HL-60 (cell line): ENCODE data around the gene TRAF3IP3.

Source experiments
- DNase-seq, 2 experiments: peaks; one replicate each; pipeline ENCODE4 v3.0.0-alpha.2; 2010 to 2020; ENCODE audit warnings: low read depth in 1 of 2, low spot score in 1 of 2
- H3K27ac ChIP-seq: fragments of 250-450 bp; sonication (Bioruptor Pico); replicated peaks from 2 replicates; pipeline ENCODE4 v1.5.1; 2020; ENCODE audit warnings: mild to moderate bottlenecking, moderate library complexity
- H3K27me3 ChIP-seq: fragments of 250-450 bp; sonication (Bioruptor Pico); 2 replicates; pipeline ENCODE4 v1.5.1; 2021; ENCODE audit warnings: mild to moderate bottlenecking, moderate library complexity; ENCODE audit not compliant: insufficient read depth, poor library complexity, severe bottlenecking
- H3K4me3 ChIP-seq: replicated peaks from 2 replicates; pipeline ENCODE4 v1.5.1; 2011; ENCODE audit warnings: mild to moderate bottlenecking, control low read depth, low read length; ENCODE audit not compliant: insufficient read depth
- GABPA ChIP-seq: IDR thresholded peaks from 2 replicates; pipeline ENCODE4 v1.6.1; 2012; ENCODE audit warnings: low read depth
- POLR2AphosphoS5 ChIP-seq: IDR thresholded peaks from 2 replicates; pipeline ENCODE4 v1.6.1; 2012; ENCODE audit warnings: low read depth
- SPI1 ChIP-seq: IDR thresholded peaks from 2 replicates; pipeline ENCODE4 v1.6.1; 2012; ENCODE audit warnings: low read depth, mild to moderate bottlenecking, borderline replicate concordance
- TF ChIP-seq, protein P1 (sequence below): IDR thresholded peaks from 2 replicates; pipeline ENCODE4 v1.6.1; 2012; ENCODE audit warnings: low read depth; ENCODE audit not compliant: insufficient replicate concordance
- TF ChIP-seq, protein P2 (sequence below): IDR thresholded peaks from one replicate; pipeline ENCODE4 v1.5.1; 2011; ENCODE audit warnings: low read length, control low read depth, inconsistent platforms; ENCODE audit not compliant: insufficient read depth

TRAF3IP3 gene

DNA sequence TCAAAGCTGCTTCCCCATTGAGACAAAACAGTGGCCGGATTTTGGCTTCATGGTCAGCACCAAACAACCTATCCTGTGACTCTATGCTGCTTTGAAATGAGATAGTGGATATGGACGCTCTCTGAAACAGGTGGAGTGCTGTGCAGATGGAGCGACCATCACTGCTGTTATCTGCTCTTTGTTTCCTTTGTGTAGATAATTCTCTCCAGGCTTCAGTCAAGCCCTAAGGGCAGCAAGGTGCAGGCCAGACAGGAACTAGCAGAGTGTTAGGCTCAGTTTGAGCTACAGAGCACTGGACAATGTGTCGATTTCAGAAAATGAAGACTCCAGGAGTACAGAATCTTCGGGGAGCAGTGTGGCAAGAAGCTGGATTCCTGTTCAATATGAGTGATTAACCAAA lies 54.9 kb downstream of the TRAF3IP3 start:
- no peaks in the 10 kb centered on the region for H3K27me3 ChIP-seq
- no peak for DNase-seq
- H3K27ac ChIP-seq = no peak overlapping the region
- TF ChIP-seq, protein P1, sequence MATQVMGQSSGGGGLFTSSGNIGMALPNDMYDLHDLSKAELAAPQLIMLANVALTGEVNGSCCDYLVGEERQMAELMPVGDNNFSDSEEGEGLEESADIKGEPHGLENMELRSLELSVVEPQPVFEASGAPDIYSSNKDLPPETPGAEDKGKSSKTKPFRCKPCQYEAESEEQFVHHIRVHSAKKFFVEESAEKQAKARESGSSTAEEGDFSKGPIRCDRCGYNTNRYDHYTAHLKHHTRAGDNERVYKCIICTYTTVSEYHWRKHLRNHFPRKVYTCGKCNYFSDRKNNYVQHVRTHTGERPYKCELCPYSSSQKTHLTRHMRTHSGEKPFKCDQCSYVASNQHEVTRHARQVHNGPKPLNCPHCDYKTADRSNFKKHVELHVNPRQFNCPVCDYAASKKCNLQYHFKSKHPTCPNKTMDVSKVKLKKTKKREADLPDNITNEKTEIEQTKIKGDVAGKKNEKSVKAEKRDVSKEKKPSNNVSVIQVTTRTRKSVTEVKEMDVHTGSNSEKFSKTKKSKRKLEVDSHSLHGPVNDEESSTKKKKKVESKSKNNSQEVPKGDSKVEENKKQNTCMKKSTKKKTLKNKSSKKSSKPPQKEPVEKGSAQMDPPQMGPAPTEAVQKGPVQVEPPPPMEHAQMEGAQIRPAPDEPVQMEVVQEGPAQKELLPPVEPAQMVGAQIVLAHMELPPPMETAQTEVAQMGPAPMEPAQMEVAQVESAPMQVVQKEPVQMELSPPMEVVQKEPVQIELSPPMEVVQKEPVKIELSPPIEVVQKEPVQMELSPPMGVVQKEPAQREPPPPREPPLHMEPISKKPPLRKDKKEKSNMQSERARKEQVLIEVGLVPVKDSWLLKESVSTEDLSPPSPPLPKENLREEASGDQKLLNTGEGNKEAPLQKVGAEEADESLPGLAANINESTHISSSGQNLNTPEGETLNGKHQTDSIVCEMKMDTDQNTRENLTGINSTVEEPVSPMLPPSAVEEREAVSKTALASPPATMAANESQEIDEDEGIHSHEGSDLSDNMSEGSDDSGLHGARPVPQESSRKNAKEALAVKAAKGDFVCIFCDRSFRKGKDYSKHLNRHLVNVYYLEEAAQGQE = no peak
- TF ChIP-seq GABPA (no peak), SPI1 (no peak), POLR2AphosphoS5 (no peak)
- TF ChIP-seq, protein P2, sequence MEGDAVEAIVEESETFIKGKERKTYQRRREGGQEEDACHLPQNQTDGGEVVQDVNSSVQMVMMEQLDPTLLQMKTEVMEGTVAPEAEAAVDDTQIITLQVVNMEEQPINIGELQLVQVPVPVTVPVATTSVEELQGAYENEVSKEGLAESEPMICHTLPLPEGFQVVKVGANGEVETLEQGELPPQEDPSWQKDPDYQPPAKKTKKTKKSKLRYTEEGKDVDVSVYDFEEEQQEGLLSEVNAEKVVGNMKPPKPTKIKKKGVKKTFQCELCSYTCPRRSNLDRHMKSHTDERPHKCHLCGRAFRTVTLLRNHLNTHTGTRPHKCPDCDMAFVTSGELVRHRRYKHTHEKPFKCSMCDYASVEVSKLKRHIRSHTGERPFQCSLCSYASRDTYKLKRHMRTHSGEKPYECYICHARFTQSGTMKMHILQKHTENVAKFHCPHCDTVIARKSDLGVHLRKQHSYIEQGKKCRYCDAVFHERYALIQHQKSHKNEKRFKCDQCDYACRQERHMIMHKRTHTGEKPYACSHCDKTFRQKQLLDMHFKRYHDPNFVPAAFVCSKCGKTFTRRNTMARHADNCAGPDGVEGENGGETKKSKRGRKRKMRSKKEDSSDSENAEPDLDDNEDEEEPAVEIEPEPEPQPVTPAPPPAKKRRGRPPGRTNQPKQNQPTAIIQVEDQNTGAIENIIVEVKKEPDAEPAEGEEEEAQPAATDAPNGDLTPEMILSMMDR = no peak
- H3K4me3 ChIP-seq = no peak overlapping the region

DNA sequence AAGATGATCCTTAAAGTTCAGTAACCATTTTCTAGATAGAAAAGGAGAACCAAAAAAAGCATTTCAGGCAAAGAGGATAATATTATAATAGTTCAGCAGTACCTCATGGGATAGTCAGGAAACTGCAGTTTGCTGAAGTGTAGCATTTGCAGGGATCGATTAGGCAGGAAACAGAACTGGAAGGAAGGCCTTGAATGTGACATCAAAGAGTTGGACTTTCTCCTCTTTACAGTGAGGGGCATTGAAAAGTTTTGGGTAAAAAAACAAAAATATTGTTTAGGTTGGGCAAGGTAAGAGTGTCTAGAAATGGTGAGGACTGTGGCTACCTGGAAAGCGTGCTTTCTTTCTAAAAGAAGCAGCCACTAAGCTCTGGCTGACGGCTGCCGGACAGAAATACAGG lies 58.0 kb downstream of the TRAF3IP3 start:
- TF ChIP-seq POLR2AphosphoS5 (no peak), SPI1 (no peak), GABPA (no peak)
- TF ChIP-seq, protein P2 = no peak
- TF ChIP-seq, protein P1 = no peak
- DNase-seq = no peak
- no peak overlapping the region for H3K27ac ChIP-seq
- no peaks in the 10 kb centered on the region for H3K27me3 ChIP-seq
- H3K4me3 ChIP-seq = no peak overlapping the region

DNA sequence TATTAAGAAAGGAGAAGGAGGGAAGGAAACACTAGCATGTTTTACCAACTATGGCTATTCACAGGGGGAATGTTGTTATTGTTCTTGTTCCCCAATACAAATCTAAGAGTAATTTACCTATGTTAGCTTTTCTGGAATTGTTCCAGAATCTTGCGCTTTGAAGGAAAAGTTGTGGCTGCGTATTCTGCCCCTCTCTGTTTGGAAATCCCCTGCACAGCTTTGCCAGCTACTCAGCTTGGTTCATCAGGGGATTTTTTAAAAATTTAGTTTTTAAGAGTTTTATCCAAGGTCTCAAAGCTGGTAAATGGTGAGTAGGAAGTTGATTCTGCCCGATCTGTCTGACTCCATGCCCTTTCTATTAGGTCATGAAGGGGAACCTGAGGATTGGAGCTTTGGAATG lies 59.6 kb downstream of the TRAF3IP3 start:
- TF ChIP-seq, protein P1 = no peak
- TF ChIP-seq SPI1 (no peak), POLR2AphosphoS5 (no peak), GABPA (no peak)
- TF ChIP-seq, protein P2 = no peak
- Histone ChIP-seq H3K27ac (no peak overlapping the region), H3K27me3 (no peaks in the 10 kb centered on the region), H3K4me3 (no peak overlapping the region)
- no peak for DNase-seq
